MM.1S (cell line): ENCODE data around the gene MYMK.

Experiments used
- DNase-seq: peaks from one replicate; pipeline ENCODE4 v3.0.0-alpha.2; 2015
- H2AFZ ChIP-seq: fragments of 300-600 bp; sonication (generic); 2 replicates; pipeline ENCODE4 v1.6.0; 2016; ENCODE audit warnings: antibody characterized with exemption, low read length
- H3F3A ChIP-seq: fragments of 300-600 bp; sonication (generic); 2 replicates; pipeline ENCODE4 v1.6.1; 2016; ENCODE audit warnings: mild to moderate bottlenecking, antibody characterized with exemption, low read length, moderate library complexity, mixed read lengths; ENCODE audit not compliant: insufficient read depth
- H3K27ac ChIP-seq: fragments of 300-600 bp; sonication (generic); 2 replicates; pipeline ENCODE4 v1.5.1; 2016; ENCODE audit warnings: mild to moderate bottlenecking, low read length
- H3K27me3 ChIP-seq: fragments of 300-600 bp; sonication (generic); replicated peaks from 2 replicates; pipeline ENCODE4 v1.6.0; 2016; ENCODE audit warnings: low read length; ENCODE audit not compliant: insufficient read depth
- H3K36me3 ChIP-seq: fragments of 300-600 bp; sonication (generic); replicated peaks from 2 replicates; pipeline ENCODE4 v1.6.1; 2016; ENCODE audit warnings: mild to moderate bottlenecking, low read length, mixed read lengths; ENCODE audit not compliant: insufficient read depth
- H3K4me1 ChIP-seq: fragments of 300-600 bp; sonication (generic); 2 replicates; pipeline ENCODE4 v1.6.1; 2016; ENCODE audit warnings: low read length, mixed read lengths
- H3K4me2 ChIP-seq: fragments of 300-600 bp; sonication (generic); 2 replicates; pipeline ENCODE4 v1.6.0; 2016; ENCODE audit warnings: low read depth, low read length
- H3K4me3 ChIP-seq: fragments of 300-600 bp; sonication (generic); 2 replicates; pipeline ENCODE4 v1.5.1; 2016; ENCODE audit warnings: low read length, mixed read lengths
- H3K79me2 ChIP-seq: fragments of 300-600 bp; sonication (generic); 2 replicates; pipeline ENCODE4 v1.6.1; 2016; ENCODE audit warnings: mixed run types, low read length, mixed read lengths
- H3K9ac ChIP-seq: fragments of 300-600 bp; sonication (generic); 2 replicates; pipeline ENCODE4 v1.6.1; 2016; ENCODE audit warnings: low read length, mixed read lengths
- H3K9me2 ChIP-seq: fragments of 300-600 bp; sonication (generic); replicated peaks from 2 replicates; pipeline ENCODE4 v1.6.1; 2016; ENCODE audit warnings: mild to moderate bottlenecking, low read length, mixed read lengths; ENCODE audit not compliant: insufficient read depth
- H3K9me3 ChIP-seq: fragments of 300-600 bp; sonication (generic); replicated peaks from 2 replicates; pipeline ENCODE4 v1.6.1; 2016; ENCODE audit warnings: mild to moderate bottlenecking, low read length, mixed read lengths; ENCODE audit not compliant: insufficient read depth
- H4K20me1 ChIP-seq: fragments of 300-600 bp; sonication (generic); 2 replicates; pipeline ENCODE4 v1.6.1; 2016; ENCODE audit warnings: mild to moderate bottlenecking, low read length, moderate library complexity, mixed read lengths; ENCODE audit not compliant: insufficient read depth
- EZH2 ChIP-seq: fragments of 300-600 bp; sonication (generic); optimal IDR thresholded peaks from 2 replicates; pipeline ENCODE3; 2017; ENCODE audit warnings: low read depth, mild to moderate bottlenecking, antibody characterized with exemption, low read length, mixed read lengths
- EZH2phosphoT487 ChIP-seq: fragments of 300-600 bp; sonication (generic); IDR thresholded peaks from 2 replicates; pipeline ENCODE4 v1.6.1; 2018; ENCODE audit warnings: antibody characterized with exemption, low read length
- TF ChIP-seq, protein P1 (sequence below): fragments of 300-600 bp; sonication (generic); IDR thresholded peaks from 2 replicates; pipeline ENCODE4 v1.5.1; 2016; ENCODE audit warnings: antibody characterized with exemption, low read length, mixed read lengths

The MYMK gene

DNA sequence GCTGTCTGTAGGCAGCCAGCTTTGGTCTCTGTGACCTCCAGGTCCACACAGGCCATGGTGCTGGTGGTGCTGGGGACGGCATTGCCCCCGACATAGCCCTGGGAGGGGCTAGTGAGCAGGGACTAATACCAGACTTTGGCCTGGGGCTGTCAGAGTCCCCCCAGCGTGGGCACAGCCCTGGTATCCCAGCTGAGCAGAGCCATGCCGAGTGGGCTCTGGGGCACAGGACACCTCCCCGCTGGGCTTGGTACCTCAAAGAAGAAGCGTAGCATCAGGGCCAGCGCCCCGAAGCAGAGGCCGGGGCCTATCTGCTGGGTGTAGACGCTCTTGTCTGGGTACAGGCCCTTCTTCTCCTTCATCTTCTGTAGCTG lies 9.5 kb downstream of the MYMK start:
- no peaks in the 10 kb centered on the region for H4K20me1 ChIP-seq
- H3K4me2 ChIP-seq, result no peak overlapping the region
- no peak overlapping the region for H2AFZ ChIP-seq
- H3K4me1 ChIP-seq, result no peaks in the 10 kb centered on the region
- H3K36me3 ChIP-seq, result no peaks in the 10 kb centered on the region
- no peak overlapping the region for H3K4me3 ChIP-seq
- no peaks in the 10 kb centered on the region for H3F3A ChIP-seq
- no peak for DNase-seq
- no peak overlapping the region for H3K9ac ChIP-seq
- H3K27me3 ChIP-seq, result peaks cover 89% of the 10 kb centered on the region
- no peaks in the 10 kb centered on the region for H3K79me2 ChIP-seq
- H3K9me3 ChIP-seq, result no peaks in the 10 kb centered on the region
- H3K9me2 ChIP-seq, result no peaks in the 10 kb centered on the region
- no peak overlapping the region for H3K27ac ChIP-seq
- TF ChIP-seq, protein P1, sequence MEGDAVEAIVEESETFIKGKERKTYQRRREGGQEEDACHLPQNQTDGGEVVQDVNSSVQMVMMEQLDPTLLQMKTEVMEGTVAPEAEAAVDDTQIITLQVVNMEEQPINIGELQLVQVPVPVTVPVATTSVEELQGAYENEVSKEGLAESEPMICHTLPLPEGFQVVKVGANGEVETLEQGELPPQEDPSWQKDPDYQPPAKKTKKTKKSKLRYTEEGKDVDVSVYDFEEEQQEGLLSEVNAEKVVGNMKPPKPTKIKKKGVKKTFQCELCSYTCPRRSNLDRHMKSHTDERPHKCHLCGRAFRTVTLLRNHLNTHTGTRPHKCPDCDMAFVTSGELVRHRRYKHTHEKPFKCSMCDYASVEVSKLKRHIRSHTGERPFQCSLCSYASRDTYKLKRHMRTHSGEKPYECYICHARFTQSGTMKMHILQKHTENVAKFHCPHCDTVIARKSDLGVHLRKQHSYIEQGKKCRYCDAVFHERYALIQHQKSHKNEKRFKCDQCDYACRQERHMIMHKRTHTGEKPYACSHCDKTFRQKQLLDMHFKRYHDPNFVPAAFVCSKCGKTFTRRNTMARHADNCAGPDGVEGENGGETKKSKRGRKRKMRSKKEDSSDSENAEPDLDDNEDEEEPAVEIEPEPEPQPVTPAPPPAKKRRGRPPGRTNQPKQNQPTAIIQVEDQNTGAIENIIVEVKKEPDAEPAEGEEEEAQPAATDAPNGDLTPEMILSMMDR, result no peak
- TF ChIP-seq EZH2phosphoT487 (no peak), EZH2 (no peak)

- H3K9ac ChIP-seq, result no peak overlapping the region
- H3K9me2 ChIP-seq, result no peaks in the 10 kb centered on the region
- DNase-seq, result no peak
- H3K4me3 ChIP-seq, result no peak overlapping the region
- no peaks in the 10 kb centered on the region for H4K20me1 ChIP-seq
- H2AFZ ChIP-seq, result no peak overlapping the region
- no peaks in the 10 kb centered on the region for H3K9me3 ChIP-seq
- H3K4me2 ChIP-seq, result no peak overlapping the region
- TF ChIP-seq EZH2phosphoT487 (no peak), EZH2 (no peak)
- TF ChIP-seq, protein P1, result no peak
- no peaks in the 10 kb centered on the region for H3F3A ChIP-seq
- no peaks in the 10 kb centered on the region for H3K4me1 ChIP-seq
- H3K27me3 ChIP-seq, result peaks cover 89% of the 10 kb centered on the region
- H3K36me3 ChIP-seq, result no peaks in the 10 kb centered on the region
- H3K27ac ChIP-seq, result no peak overlapping the region
- H3K79me2 ChIP-seq, result no peaks in the 10 kb centered on the region
These were observed 10.1 kb downstream of the MYMK start for GRCh38 chr9:133514460-133515239.

GRCh38 chr9:133513214-133514100 lies 11.3 kb downstream of the MYMK start:
- no peak for TF ChIP-seq EZH2phosphoT487
- TF ChIP-seq, protein P1, result no peak
- H3K36me3 ChIP-seq, result no peaks in the 10 kb centered on the region

More at GRCh38 chr9:133513214-133514100, 11.3 kb downstream of the MYMK start:
- Histone ChIP-seq H3K9ac (no peak overlapping the region), H4K20me1 (no peaks in the 10 kb centered on the region), H3F3A (no peaks in the 10 kb centered on the region), H3K27ac (no peak overlapping the region), H3K9me3 (no peaks in the 10 kb centered on the region), H3K4me3 (no peak overlapping the region), H3K79me2 (no peaks in the 10 kb centered on the region), H3K4me2 (no peak overlapping the region), H3K4me1 (no peaks in the 10 kb centered on the region), H2AFZ (no peak overlapping the region), H3K27me3 (peaks cover 89% of the 10 kb centered on the region), H3K9me2 (no peaks in the 10 kb centered on the region)
- DNase-seq, result no peak
